ENCODE results near the gene SFMBT1. TPM values are rescaled to one million over a fixed set of nuclear protein-coding genes. Genes with fewer than 3 reads are reported as not detected.

The SFMBT1 gene
- total RNA-seq = 8.8 and 10.6 TPM in 2 replicates

GRCh38 chr3:53045518-53046170 lies at the start of gene SFMBT1:
SFMBT1 (minus strand) TSS chr3:53046073; CDS start chr3:52969128, 76,945 bp downstream.

GRCh38 chr3:52897130-52898122 lies 148.4 kb downstream of the SFMBT1 start, which contains the start of gene STIMATE:
STIMATE (minus strand) TSS chr3:52897548; CDS start chr3:52897450, 98 bp downstream.

Other genes with a start within 250 kb of the SFMBT1 start
- under 0.01 and 1.8 TPM in 2 replicates for gene ITIH4, start 215.4 kb downstream of the SFMBT1 start, total RNA-seq
- not detected in 2 replicates for gene MUSTN1, start 211.1 kb downstream of the SFMBT1 start, total RNA-seq
- gene STIMATE, start 148.5 kb downstream of the SFMBT1 start, total RNA-seq = 12.9 and 14.5 TPM in 2 replicates
- 8.1 and 12.9 TPM in 2 replicates for gene RFT1, start 84.4 kb upstream of the SFMBT1 start, total RNA-seq
- 2.2 and 4.3 TPM in 2 replicates for gene PRKCD, start 115.1 kb upstream of the SFMBT1 start, total RNA-seq
- 507 and 636 TPM in 2 replicates for gene TKT, start 209.9 kb upstream of the SFMBT1 start, total RNA-seq

Measured in subcutaneous preadipocyte (primary cell).